ENCODE measurements around the gene RRP9.

GRCh38 chr3:51957520-51958205 lies 16.0 kb upstream of the RRP9 start:
- TF ChIP-seq, protein P1, sequence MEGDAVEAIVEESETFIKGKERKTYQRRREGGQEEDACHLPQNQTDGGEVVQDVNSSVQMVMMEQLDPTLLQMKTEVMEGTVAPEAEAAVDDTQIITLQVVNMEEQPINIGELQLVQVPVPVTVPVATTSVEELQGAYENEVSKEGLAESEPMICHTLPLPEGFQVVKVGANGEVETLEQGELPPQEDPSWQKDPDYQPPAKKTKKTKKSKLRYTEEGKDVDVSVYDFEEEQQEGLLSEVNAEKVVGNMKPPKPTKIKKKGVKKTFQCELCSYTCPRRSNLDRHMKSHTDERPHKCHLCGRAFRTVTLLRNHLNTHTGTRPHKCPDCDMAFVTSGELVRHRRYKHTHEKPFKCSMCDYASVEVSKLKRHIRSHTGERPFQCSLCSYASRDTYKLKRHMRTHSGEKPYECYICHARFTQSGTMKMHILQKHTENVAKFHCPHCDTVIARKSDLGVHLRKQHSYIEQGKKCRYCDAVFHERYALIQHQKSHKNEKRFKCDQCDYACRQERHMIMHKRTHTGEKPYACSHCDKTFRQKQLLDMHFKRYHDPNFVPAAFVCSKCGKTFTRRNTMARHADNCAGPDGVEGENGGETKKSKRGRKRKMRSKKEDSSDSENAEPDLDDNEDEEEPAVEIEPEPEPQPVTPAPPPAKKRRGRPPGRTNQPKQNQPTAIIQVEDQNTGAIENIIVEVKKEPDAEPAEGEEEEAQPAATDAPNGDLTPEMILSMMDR (conservative IDR thresholded peaks at IDR 0.05 in 1 of 2, IDR thresholded peaks at IDR 0.05 in 1 of 2; ENCODE audit: extremely low read depth in 1 of 2, insufficient read depth in 1 of 2, low read depth in 1 of 2, low read length in 2 of 2): no peak
- no peak for TF ChIP-seq EZH2 (IDR thresholded peaks at IDR 0.05; ENCODE audit: borderline replicate concordance, low read length)
